AG04450 (cell line): Measurements from ENCODE around the gene EPB41L4B. TPM values are rescaled to one million over a fixed set of nuclear protein-coding genes. Genes with fewer than 3 reads are reported as not detected.
A peak's percentile ranks its signal among the peaks of the same experiment; 100 is the strongest.

Source experiments
- CTCF ChIA-PET: fragments of 300-600, 350-600 bp; formaldehyde crosslinking; extraction: SDS; loops from one replicate; lab custom pipeline; 2022; ENCODE audit warnings: antibody characterized with exemption, inconsistent platforms; lab: Charles Lee
- POLR2A ChIA-PET: fragments of 350-600 bp; formaldehyde crosslinking; extraction: SDS; loops from one replicate; lab custom pipeline; 2021; ENCODE audit warnings: antibody characterized with exemption, inconsistent platforms; lab: Yijun Ruan, JAX
- DNase-seq: peaks from one replicate; pipeline ENCODE4 v3.0.0-alpha.2; 2011; ENCODE audit warnings: low read depth, low spot score
- H3K27ac ChIP-seq: one replicate; pipeline ENCODE4 v1.5.1; 2012; ENCODE audit warnings: low read depth, low read length, control low read depth
- H3K27me3 ChIP-seq: one replicate; pipeline ENCODE4 v1.6.0; 2012; ENCODE audit warnings: low read length; ENCODE audit not compliant: control insufficient read depth, insufficient read depth
- H3K4me3 ChIP-seq: 2 replicates; pipeline ENCODE4 v1.5.1; 2011; ENCODE audit warnings: mild to moderate bottlenecking, low read depth, low read length, control low read depth
- H3K9me3 ChIP-seq: 2 replicates; pipeline ENCODE4 v1.5.1; 2012; ENCODE audit warnings: low read length; ENCODE audit not compliant: control insufficient read depth, insufficient read depth
- CTCF ChIP-seq: IDR thresholded peaks from 2 replicates; pipeline ENCODE4 v1.5.1; 2011; ENCODE audit warnings: low read depth, low read length, control low read depth, inconsistent platforms
- polyA plus RNA-seq: library from polyadenylated mRNA; depleted of rRNA; stranded (reverse); fragments of >200 nt; gene quantifications from 2 replicates; pipeline ENCODE4 v1.2.3, GENCODE V29; 2011

The EPB41L4B gene
- polyA plus RNA-seq, 1 experiment, result 1.5 TPM

GRCh38 chr9:109354190-109354589, 33.3 kb upstream of the EPB41L4B start:
- Histone ChIP-seq H3K27ac (no peak overlapping the region), H3K9me3 (no peaks in the 10 kb centered on the region), H3K27me3 (peaks cover 2% of the 10 kb centered on the region), H3K4me3 (no peak overlapping the region)
- POLR2A ChIA-PET, result no interaction called here
- TF ChIP-seq CTCF, result no peak
- no peak for DNase-seq
- CTCF ChIA-PET, result interaction anchor here (0.6 to 0.7 kb wide), 2 partner anchors 25 to 137 kb away, joined by 3 to 4 read pairs; no protein-coding TSS in a partner anchor

GRCh38 chr9:109351032-109351431, 30.2 kb upstream of the EPB41L4B start:
- H3K27me3 ChIP-seq, result peaks cover 10% of the 10 kb centered on the region
- CTCF ChIA-PET, result no interaction called here
- H3K27ac ChIP-seq, result no peak overlapping the region
- DNase-seq, result no peak
- no peak for TF ChIP-seq CTCF
- POLR2A ChIA-PET, result no interaction called here
- no peaks in the 10 kb centered on the region for H3K9me3 ChIP-seq
- H3K4me3 ChIP-seq, result no peak overlapping the region

- no peak overlapping the region for H3K27ac ChIP-seq
- ChIA-PET CTCF (no interaction called here), POLR2A (no interaction called here)
- peaks cover 10% of the 10 kb centered on the region for H3K27me3 ChIP-seq
- DNase-seq, result peak; percentile 49
- no peak overlapping the region for H3K4me3 ChIP-seq
- no peak for TF ChIP-seq CTCF
- no peaks in the 10 kb centered on the region for H3K9me3 ChIP-seq
These were observed 28.6 kb upstream of the EPB41L4B start for GRCh38 chr9:109349421-109349846.

GRCh38 chr9:109346904-109347303, 26.0 kb upstream of the EPB41L4B start:
- ChIA-PET POLR2A (no interaction called here), CTCF (no interaction called here)

GRCh38 chr9:109344866-109345265, 24.0 kb upstream of the EPB41L4B start:
- Histone ChIP-seq H3K27me3 (peaks cover 10% of the 10 kb centered on the region), H3K4me3 (no peak overlapping the region), H3K27ac (no peak overlapping the region), H3K9me3 (no peaks in the 10 kb centered on the region)
- DNase-seq, result no peak
- no peak for TF ChIP-seq CTCF
- POLR2A ChIA-PET, result no interaction called here
- CTCF ChIA-PET, result no interaction called here

More at GRCh38 chr9:109346904-109347303, 26.0 kb upstream of the EPB41L4B start:
- H3K27ac ChIP-seq, result no peak overlapping the region
- no peak overlapping the region for H3K4me3 ChIP-seq
- H3K9me3 ChIP-seq, result no peaks in the 10 kb centered on the region
- H3K27me3 ChIP-seq, result peaks cover 10% of the 10 kb centered on the region
- no peak for DNase-seq
- no peak for TF ChIP-seq CTCF
